ENCODE results near the gene ELOVL1.
A peak's percentile ranks its signal among the peaks of the same experiment; 100 is the strongest.
"Not testable (repeated sequence)": the region's sequence is repeated elsewhere in the genome, so short reads cannot be mapped to it uniquely, and the experiment has no call there.

Gene ELOVL1

DNA sequence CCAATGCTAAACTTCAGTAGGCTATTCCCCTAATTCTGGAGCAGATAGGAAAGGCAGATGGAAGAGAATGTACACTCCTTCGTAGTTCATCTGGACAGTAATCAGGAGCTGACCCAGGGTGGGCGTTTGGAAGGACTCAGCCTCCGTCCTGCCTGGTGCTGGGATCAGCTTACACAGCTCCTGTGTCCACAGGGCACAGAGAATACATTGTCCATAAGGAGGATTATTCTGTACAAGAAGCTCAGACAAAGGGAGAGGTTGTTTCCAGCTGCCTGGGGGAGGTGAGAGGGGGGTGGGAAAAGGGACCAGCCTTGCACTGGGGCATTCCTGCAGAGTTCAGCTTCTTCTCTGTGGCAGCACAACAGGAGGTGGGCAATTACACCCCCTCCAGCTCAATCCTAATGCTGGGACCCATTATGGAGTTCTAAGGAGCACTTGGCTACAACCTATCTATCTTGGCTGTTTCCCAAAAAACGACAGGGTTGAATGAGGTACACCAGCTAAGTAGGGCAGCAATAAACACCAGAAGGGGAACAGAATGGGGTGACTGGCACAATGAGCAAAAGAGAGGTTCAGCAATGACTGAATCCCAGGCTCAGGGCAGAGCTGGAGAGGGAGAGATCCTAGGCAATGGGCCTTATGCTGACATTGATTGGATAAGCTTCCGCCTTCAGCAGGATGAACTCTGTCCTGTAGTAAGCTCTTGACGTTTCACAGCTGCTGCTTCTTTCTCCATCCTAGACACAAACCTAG, 14.4 kb upstream of the ELOVL1 start:
- DNase-seq (ENCODE audit: low read depth in 2 of 2), result no peak

DNA sequence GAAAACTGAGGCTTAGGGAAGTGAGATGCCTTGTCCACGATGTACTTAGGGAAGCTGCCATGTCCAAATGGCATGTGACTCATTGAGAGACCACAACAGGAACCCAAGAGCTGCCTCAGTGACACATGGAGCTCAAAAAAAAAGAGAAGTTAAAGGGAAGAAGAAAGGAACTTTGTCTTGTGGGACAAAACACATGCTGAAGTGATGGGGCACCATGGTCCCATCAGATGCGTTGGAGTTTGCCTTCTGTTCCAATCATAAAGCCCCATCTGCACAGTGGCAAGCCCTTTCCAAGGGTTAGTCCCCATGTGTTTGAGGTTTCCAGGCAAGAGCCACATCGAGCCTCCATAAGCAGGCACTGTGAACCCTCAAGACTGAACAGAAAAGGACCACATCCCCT, 13.8 kb upstream of the ELOVL1 start:
- no peak for DNase-seq (ENCODE audit: low read depth in 2 of 2)

GRCh38 chr1:43379476-43379875, 11.7 kb upstream of the ELOVL1 start:
- DNase-seq (ENCODE audit: low read depth in 2 of 2), result no peak

DNA sequence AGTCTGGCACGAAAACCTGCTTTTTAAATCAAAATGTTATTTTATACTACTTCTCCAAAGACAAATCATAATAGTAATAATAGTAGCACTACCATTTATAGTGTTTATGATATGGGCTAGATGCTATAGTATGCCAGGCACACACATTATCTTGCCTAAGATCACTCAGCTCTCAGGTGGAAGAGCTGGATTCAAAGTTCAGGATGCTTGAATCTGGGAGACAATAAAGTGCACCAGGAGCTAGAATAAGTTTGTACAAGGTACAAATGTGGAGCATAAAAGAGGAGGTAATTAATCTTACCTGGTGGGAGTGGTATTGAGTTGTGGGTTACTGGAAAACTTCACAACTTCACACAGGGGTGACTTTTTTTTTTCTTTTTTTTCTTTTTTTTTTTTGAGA, 10.0 kb upstream of the ELOVL1 start:
- DNase-seq (ENCODE audit: low read depth in 2 of 2), result no peak

GRCh38 chr1:43376723-43377235, 9.0 kb upstream of the ELOVL1 start:
- DNase-seq (ENCODE audit: low read depth in 2 of 2), result no peak

- no peak for DNase-seq (ENCODE audit: low read depth in 2 of 2)
These were observed 5.5 kb upstream of the ELOVL1 start for GRCh38 chr1:43373066-43373940.

DNA sequence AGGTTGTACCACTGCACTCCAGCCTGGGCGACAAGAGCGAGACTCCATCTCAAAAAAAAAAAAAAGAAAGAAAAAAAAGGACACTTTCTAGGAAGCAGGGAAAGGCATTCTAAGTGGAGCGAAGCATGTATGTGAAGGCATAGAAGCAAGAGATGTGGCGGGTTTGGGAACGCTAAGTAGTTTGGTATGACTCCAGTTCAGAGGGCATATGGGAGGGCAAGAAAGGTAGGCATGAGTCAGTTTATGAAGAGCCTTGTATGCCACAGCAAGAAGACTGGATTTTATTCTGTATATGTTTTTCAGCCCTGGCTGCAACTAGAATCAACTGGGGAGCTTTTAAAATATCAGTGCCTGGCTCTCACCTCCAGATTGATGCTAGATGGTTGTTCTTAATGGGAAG, 4.4 kb upstream of the ELOVL1 start:
- DNase-seq (ENCODE audit: low read depth in 2 of 2), result no peak

GRCh38 chr1:43370564-43370963, 2.8 kb upstream of the ELOVL1 start:
- no peak for DNase-seq (ENCODE audit: low read depth in 2 of 2)

- not testable (repeated sequence) for DNase-seq (ENCODE audit: low read depth in 2 of 2)
These were observed 2.0 kb upstream of the ELOVL1 start for GRCh38 chr1:43369779-43370178.

DNA sequence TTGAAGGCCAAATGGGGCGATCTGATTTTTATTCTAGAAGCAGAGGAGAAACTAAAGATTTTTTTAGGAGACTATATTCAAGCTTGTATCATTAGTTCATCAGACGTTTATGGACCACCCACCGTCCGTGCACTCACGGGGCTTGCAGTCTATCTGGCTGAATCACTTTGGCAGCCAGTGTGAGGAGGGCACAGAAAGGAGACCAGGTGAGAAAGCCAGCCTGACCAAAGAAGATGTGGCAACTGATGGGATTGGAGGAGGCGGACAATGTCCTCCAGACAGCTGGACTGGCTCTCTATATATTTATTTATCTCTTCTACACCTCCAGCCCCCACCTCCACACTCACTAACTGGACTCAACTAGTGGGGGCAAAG, 822 bp upstream of the ELOVL1 start:
- no peak for DNase-seq (ENCODE audit: low read depth in 2 of 2)

- DNase-seq (ENCODE audit: low read depth in 2 of 2), result no peak
These were observed 546 bp downstream of the ELOVL1 start for GRCh38 chr1:43367026-43367903.

- DNase-seq (ENCODE audit: low read depth in 2 of 2), result no peak
These were observed 1.2 kb downstream of the ELOVL1 start for GRCh38 chr1:43366601-43367025.

DNA sequence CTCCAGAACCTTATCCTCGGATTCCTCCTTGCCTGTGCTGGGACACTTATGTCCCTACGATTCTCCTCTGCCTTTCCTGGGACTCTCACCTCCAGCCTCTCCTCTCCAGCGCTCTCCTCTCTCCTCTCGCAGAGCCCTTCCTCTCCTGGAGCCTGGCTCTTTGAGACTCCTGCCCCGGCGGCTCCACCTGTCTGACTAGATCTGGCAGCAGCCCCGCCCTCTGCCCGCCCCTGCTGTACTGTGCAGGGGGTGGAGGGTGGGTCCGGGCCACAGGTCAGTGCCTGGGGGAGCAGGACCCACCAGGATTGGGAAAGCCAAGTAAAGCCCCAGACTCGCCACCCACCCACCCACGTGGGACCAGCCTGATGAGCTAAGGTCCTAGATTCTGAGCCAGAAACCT, 1.6 kb downstream of the ELOVL1 start:
- DNase-seq (ENCODE audit: low read depth in 2 of 2), result no peak

GRCh38 chr1:43365678-43366077, 2.1 kb downstream of the ELOVL1 start:
- DNase-seq (ENCODE audit: low read depth in 2 of 2), result no peak

- no peak for DNase-seq (ENCODE audit: low read depth in 2 of 2)
These were observed 3.8 kb downstream of the ELOVL1 start for GRCh38 chr1:43363935-43364525.

DNA sequence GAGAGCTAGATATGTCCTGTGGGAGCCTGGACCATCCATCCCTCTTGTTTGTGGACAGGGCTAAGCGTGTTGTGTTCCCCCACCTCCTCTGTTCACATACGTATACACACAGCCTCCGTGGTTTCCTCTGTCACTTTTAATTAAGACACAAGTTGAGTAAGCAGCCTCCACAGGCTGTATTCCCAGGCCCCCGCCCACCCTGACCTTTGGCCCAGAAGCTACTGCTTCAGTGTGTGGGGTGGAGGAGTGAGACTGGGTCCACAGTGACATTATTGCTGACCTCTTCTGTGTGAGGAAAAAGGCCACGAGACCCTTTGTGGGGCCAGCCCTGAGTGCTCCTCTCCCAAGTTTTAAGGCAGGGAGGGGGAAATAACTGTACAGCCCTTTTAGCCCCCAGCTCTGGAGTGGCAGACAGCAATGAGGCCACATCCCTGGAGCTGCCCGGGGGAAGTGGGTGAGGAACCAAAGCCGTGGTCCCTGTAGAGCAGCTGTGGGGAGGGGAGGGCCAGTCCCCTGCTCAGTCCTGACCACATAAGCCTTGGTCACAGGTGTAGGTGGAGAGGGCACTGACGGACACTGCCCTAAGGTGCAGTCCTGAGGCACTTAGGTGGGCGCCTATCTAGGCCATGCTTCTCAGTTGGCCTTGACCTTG, 4.4 kb downstream of the ELOVL1 start:
- DNase-seq (ENCODE audit: low read depth in 2 of 2), result no peak

DNA sequence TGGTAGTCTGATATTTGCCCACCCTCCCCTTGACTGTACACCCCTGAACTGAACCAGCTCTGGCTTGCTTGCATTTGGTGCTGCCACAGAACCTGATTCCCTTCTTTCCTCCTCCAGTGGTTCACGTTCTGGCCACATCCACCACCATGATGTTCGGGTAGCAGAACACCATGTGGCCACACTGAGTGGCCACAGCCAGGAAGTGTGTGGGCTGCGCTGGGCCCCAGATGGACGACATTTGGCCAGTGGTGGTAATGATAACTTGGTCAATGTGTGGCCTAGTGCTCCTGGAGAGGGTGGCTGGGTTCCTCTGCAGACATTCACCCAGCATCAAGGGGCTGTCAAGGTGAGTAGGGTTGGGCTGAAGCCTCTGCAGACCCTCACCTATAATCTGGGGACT, 7.2 kb downstream of the ELOVL1 start:
- DNase-seq (ENCODE audit: low read depth in 2 of 2), result no peak

GRCh38 chr1:43359696-43360095, 8.1 kb downstream of the ELOVL1 start:
- no peak for DNase-seq (ENCODE audit: low read depth in 2 of 2)

DNA sequence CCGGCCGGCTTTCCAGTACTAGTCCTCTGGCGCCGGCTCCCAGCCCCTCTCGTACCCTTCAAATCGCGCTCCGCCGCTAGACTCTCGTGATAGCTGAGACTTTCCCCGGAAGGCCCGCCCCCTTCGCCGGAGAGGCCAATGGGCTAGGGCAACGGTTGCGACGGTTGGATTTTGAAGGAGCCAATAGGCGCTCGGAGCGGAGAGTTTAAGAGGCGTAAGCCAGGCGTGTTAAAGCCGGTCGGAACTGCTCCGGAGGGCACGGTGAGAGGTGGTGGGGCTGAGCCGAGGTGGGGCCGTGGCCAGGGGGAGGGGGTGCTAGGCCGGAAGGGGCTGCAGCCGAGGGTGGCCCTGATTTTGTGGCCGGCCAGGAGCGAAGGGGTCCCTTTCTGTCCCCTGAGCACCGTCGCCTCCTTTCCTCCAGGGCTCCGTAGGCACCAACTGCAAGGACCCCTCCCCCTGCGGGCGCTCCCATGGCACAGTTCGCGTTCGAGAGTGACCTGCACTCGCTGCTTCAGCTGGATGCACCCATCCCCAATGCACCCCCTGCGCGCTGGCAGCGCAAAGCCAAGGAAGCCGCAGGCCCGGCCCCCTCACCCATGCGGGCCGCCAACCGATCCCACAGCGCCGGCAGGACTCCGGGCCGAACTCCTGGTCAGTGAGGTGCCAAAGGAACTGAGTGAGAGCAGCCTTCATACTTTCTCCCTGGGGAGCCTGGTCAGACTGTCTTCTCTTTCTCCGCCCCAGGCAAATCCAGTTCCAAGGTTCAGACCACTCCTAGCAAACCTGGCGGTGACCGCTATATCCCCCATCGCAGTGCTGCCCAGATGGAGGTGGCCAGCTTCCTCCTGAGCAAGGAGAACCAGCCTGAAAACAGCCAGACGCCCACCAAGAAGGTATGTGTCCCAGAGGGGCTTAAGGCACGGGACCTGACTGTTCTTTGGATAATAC, 8.8 kb downstream of the ELOVL1 start, which contains the start of gene CDC20:
TSS of gene CDC20 (plus strand) at position 236 of the 948 bp plus-strand sequence. CDS start at position 471, 235 bp downstream.
- peak; percentile 98 to 99 for DNase-seq (ENCODE audit: low read depth in 2 of 2)
